Prostate gland (tissue), 2 donors: ENCODE data around the gene SLC4A3.

Experiments used
- CTCF ChIP-seq, 4 experiments: fragments of 200-600 bp in 2 of 4; fragments of 450-650 bp in 2 of 4; sonication (generic) in 2 of 4; IDR thresholded peaks; 1 replicate in 3 of 4; 2 replicates in 1 of 4; pipeline ENCODE4 v1.5.1; 2016 to 2019; ENCODE audit warnings: antibody characterized with exemption in 4 of 4, mild to moderate bottlenecking in 2 of 4, moderate library complexity in 2 of 4
- POLR2A ChIP-seq: fragments of 450-650 bp; IDR thresholded peaks from one replicate; pipeline ENCODE4 v1.6.1; 2016; ENCODE audit warnings: antibody characterized with exemption, mild to moderate bottlenecking
- POLR2AphosphoS5 ChIP-seq: sonication (generic); formaldehyde crosslinking; IDR thresholded peaks from one replicate; pipeline ENCODE4 v1.6.1; 2017; ENCODE audit warnings: antibody characterized with exemption

- TF ChIP-seq CTCF (IDR thresholded peaks at IDR 0.05) (no peak), POLR2AphosphoS5 (no peak), POLR2A (no peak)
Measured at GRCh38 chr2:219691571-219691970, 64.1 kb downstream of the SLC4A3 start.
